Measurements from ENCODE around the gene PCSK5. TPM values are rescaled to one million over a fixed set of nuclear protein-coding genes. Genes with fewer than 3 reads are reported as not detected.

Gene PCSK5
- total RNA-seq, 1 donor from 2014 or later, result 18.3 TPM

DNA sequence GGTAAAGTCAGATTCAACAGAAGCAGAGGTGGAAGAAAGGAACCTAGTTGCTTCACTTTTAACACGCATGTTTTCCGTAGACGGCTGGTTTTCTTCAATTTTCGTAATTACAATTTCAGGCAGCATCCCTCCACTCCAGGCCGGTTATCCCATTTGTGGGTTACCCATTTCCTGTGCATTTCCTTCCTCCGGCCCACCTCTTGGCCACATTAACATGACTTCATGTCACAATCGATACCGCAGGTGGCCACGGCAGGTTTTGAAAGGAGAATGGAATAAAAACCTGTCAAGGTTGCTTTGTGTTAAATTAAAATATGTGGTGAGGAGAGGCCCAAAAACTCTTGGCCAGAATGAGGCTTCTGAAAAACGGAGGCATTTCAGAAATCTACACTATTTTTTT, 130.2 kb downstream of the PCSK5 start:
- TF ChIP-seq, protein P1, sequence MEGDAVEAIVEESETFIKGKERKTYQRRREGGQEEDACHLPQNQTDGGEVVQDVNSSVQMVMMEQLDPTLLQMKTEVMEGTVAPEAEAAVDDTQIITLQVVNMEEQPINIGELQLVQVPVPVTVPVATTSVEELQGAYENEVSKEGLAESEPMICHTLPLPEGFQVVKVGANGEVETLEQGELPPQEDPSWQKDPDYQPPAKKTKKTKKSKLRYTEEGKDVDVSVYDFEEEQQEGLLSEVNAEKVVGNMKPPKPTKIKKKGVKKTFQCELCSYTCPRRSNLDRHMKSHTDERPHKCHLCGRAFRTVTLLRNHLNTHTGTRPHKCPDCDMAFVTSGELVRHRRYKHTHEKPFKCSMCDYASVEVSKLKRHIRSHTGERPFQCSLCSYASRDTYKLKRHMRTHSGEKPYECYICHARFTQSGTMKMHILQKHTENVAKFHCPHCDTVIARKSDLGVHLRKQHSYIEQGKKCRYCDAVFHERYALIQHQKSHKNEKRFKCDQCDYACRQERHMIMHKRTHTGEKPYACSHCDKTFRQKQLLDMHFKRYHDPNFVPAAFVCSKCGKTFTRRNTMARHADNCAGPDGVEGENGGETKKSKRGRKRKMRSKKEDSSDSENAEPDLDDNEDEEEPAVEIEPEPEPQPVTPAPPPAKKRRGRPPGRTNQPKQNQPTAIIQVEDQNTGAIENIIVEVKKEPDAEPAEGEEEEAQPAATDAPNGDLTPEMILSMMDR (IDR thresholded peaks at IDR 0.05), result no peak
- H3K4me1 Mint-ChIP-seq (ENCODE audit: unreplicated experiment), result no peaks in the 10 kb centered on the region
- no peaks in the 10 kb centered on the region for H3K9me3 Mint-ChIP-seq (ENCODE audit: unreplicated experiment)
- no peak overlapping the region for H3K4me3 Mint-ChIP-seq (ENCODE audit: unreplicated experiment)
- H3K27me3 Mint-ChIP-seq (ENCODE audit: unreplicated experiment), result no peaks in the 10 kb centered on the region
- no peaks in the 10 kb centered on the region for H3K36me3 Mint-ChIP-seq (ENCODE audit: unreplicated experiment)
- DNase-seq (ENCODE audit: extremely low spot score, unreplicated experiment), result no peak
- no peak overlapping the region for H3K27ac Mint-ChIP-seq (ENCODE audit: unreplicated experiment)

DNA sequence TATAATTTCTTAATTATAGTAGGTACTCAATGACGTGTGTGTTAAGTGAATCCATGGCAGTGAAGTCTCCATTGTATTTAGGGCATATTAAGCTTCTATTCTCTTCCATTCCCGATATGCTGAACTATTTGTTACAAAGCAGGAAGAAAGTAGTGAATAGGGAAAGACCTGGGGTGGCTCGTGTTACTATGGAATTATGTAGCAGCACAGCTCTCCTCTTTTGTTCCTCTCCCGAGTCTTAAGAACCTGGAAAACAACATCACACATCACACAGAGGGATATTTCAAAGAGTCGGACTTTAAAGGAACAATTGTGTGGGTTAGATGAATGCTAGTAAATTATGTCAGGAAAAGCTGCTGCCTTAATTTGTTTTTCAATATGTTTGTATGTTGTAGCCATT, 131.8 kb downstream of the PCSK5 start:
- TF ChIP-seq, protein P1 (IDR thresholded peaks at IDR 0.05), result no peak
- Mint-ChIP-seq H3K4me1 (ENCODE audit: unreplicated experiment) (no peaks in the 10 kb centered on the region), H3K36me3 (ENCODE audit: unreplicated experiment) (no peaks in the 10 kb centered on the region), H3K9me3 (ENCODE audit: unreplicated experiment) (no peaks in the 10 kb centered on the region), H3K27ac (ENCODE audit: unreplicated experiment) (no peak overlapping the region), H3K27me3 (ENCODE audit: unreplicated experiment) (no peaks in the 10 kb centered on the region), H3K4me3 (ENCODE audit: unreplicated experiment) (no peak overlapping the region)
- DNase-seq (ENCODE audit: extremely low spot score, unreplicated experiment), result no peak

DNA sequence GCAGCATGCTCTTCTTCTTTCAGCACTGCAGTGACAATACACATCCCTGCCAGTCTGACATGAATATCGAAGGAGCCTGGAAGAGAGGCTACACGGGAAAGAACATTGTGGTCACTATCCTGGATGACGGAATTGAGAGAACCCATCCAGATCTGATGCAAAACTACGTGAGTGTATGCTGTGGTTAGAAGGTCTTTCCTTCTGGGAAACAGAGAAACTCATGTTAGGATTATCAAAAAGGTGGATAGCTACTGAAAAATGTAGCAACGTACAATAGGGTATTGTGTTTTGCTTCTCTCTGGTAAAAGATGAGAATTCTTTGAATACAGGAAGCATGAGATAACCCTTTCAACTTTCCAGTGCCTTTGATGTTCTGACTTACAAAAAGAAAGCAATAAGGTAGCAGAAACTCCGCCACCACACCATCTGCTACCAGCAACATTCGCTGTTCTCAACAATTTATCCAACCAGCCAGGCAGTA, 133.3 kb downstream of the PCSK5 start:
- no peaks in the 10 kb centered on the region for H3K9me3 Mint-ChIP-seq (ENCODE audit: unreplicated experiment)
- TF ChIP-seq, protein P1 (IDR thresholded peaks at IDR 0.05), result no peak
- no peak overlapping the region for H3K4me3 Mint-ChIP-seq (ENCODE audit: unreplicated experiment)
- no peaks in the 10 kb centered on the region for H3K27me3 Mint-ChIP-seq (ENCODE audit: unreplicated experiment)
- no peak overlapping the region for H3K27ac Mint-ChIP-seq (ENCODE audit: unreplicated experiment)
- H3K4me1 Mint-ChIP-seq (ENCODE audit: unreplicated experiment), result no peaks in the 10 kb centered on the region
- no peak for DNase-seq (ENCODE audit: extremely low spot score, unreplicated experiment)
- H3K36me3 Mint-ChIP-seq (ENCODE audit: unreplicated experiment), result peaks cover 3% of the 10 kb centered on the region

DNA sequence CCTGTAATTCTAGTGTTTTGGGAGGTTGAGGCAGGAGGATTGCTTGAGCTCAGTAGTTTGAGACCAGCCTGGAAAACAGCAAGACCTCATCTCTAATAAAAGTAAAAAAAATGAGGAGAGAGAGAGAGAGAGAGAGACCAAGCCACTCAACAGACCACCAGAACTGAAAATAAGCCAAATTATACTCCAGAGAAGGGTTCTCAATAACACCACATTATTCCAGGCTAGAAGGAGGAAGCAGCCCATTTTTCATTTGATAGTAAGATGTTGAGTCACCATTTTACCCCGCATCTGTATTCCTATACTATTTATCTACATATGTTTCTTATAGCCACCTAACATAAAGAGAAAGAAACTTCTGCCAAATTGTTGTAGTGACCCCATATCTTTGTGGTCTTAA, 134.8 kb downstream of the PCSK5 start:
- Mint-ChIP-seq H3K4me3 (ENCODE audit: unreplicated experiment) (no peak overlapping the region), H3K27me3 (ENCODE audit: unreplicated experiment) (no peaks in the 10 kb centered on the region), H3K9me3 (ENCODE audit: unreplicated experiment) (no peaks in the 10 kb centered on the region), H3K36me3 (ENCODE audit: unreplicated experiment) (peaks cover 3% of the 10 kb centered on the region), H3K4me1 (ENCODE audit: unreplicated experiment) (peaks cover 3% of the 10 kb centered on the region), H3K27ac (ENCODE audit: unreplicated experiment) (no peak overlapping the region)
- DNase-seq (ENCODE audit: extremely low spot score, unreplicated experiment), result no peak
- TF ChIP-seq, protein P1 (IDR thresholded peaks at IDR 0.05), result no peak

DNA sequence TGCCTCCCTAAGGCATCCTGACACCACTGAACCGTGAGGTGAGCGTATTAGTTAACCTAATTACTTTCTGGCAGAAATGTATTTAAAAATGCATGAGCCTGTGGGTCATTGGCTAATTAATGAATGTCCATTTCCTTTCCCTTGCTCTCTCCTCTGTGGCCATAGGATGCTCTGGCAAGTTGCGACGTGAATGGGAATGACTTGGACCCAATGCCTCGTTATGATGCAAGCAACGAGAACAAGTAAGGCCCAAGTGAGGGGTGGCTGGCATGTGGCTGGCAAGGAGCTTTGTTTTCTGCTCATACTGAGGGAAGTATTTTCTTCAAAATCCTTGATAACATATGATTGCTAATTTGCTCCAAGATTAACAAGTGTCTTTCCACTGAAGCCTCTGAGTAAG, 136.3 kb downstream of the PCSK5 start:
- H3K27ac Mint-ChIP-seq (ENCODE audit: unreplicated experiment), result no peak overlapping the region

More for the DNA sequence above, 136.3 kb downstream of the PCSK5 start:
- Mint-ChIP-seq H3K4me3 (ENCODE audit: unreplicated experiment) (no peak overlapping the region), H3K9me3 (ENCODE audit: unreplicated experiment) (no peaks in the 10 kb centered on the region), H3K27me3 (ENCODE audit: unreplicated experiment) (no peaks in the 10 kb centered on the region), H3K4me1 (ENCODE audit: unreplicated experiment) (peaks cover 3% of the 10 kb centered on the region), H3K36me3 (ENCODE audit: unreplicated experiment) (peaks cover 4% of the 10 kb centered on the region)
- TF ChIP-seq, protein P1 (IDR thresholded peaks at IDR 0.05), result no peak
- no peak for DNase-seq (ENCODE audit: extremely low spot score, unreplicated experiment)
